ENCODE measurements around the gene SRR. TPM values are rescaled to one million over a fixed set of nuclear protein-coding genes. Genes with fewer than 3 reads are reported as not detected.
A peak's percentile ranks its signal among the peaks of the same experiment; 100 is the strongest.

Gene SRR
- total RNA-seq, 4 donors from 2014 or later: 12.3 to 31.7 (median 24.1) TPM

DNA sequence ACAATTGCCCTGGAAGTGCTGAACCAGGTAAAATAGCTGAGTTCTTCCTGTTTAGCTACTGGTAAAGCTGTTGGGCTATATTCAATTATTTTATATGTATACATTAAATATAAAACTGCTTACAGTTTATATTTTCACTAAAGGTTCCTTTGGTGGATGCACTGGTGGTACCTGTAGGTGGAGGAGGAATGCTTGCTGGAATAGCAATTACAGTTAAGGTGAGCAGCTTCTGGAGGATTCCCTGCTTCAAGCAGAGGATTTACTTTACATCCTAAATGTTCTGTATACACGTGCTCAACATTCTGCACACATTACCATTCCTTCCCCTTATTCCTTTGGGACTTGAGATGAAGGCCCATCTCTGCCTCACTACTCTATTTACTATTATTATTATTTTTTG is 17.6 kb downstream of the SRR start:
- WGBS, 2 donors: 76 to 85% methylated on average over 1 of the region's 1 CpG
- no peak overlapping the region for H3K27ac ChIP-seq
- H3K27me3 ChIP-seq: no peaks in the 10 kb centered on the region
- intact Hi-C loops (cut with DNase I): no loop called here
- no peaks in the 10 kb centered on the region for H3K4me1 ChIP-seq
- H3K9me3 ChIP-seq: no peaks in the 10 kb centered on the region
- peaks cover 31 to 37% of the 10 kb centered on the region in 2 donors for H3K36me3 ChIP-seq
- H3K4me3 ChIP-seq (replicated peaks in 1 of 3): no peak overlapping the region
- DNase-seq: no peak
- TF ChIP-seq, protein P1, sequence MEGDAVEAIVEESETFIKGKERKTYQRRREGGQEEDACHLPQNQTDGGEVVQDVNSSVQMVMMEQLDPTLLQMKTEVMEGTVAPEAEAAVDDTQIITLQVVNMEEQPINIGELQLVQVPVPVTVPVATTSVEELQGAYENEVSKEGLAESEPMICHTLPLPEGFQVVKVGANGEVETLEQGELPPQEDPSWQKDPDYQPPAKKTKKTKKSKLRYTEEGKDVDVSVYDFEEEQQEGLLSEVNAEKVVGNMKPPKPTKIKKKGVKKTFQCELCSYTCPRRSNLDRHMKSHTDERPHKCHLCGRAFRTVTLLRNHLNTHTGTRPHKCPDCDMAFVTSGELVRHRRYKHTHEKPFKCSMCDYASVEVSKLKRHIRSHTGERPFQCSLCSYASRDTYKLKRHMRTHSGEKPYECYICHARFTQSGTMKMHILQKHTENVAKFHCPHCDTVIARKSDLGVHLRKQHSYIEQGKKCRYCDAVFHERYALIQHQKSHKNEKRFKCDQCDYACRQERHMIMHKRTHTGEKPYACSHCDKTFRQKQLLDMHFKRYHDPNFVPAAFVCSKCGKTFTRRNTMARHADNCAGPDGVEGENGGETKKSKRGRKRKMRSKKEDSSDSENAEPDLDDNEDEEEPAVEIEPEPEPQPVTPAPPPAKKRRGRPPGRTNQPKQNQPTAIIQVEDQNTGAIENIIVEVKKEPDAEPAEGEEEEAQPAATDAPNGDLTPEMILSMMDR (IDR thresholded peaks at IDR 0.05): no peak
- TF ChIP-seq POLR2A (IDR thresholded peaks at IDR 0.05): no peak

DNA sequence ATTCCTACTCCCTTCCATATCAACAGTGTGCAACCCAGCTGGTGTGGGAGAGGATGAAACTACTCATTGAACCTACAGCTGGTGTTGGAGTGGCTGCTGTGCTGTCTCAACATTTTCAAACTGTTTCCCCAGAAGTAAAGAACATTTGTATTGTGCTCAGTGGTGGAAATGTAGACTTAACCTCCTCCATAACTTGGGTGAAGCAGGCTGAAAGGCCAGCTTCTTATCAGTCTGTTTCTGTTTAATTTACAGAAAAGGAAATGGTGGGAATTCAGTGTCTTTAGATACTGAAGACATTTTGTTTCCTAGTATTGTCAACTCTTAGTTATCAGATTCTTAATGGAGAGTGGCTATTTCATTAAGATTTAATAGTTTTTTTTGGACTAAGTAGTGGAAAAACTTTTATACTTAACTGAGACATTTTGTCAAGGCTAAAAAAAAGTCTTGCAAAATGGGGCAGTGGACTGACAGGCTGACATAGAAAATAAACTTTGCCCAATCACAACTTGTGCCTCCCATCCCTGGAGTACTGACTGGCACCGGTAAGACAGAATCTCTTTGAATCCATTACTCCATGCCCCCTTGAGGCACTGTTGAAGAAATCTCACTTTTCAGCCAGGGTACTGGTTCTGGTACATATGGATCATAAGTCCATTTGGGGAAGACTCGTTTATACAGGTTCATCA is 20.0 kb downstream of the SRR start:
- Histone ChIP-seq H3K4me1 (no peaks in the 10 kb centered on the region), H3K27me3 (no peaks in the 10 kb centered on the region), H3K4me3 (replicated peaks in 1 of 3) (no peak overlapping the region), H3K9me3 (no peaks in the 10 kb centered on the region), H3K36me3 (peaks cover 31 to 51% of the 10 kb centered on the region in 2 donors), H3K27ac (no peak overlapping the region)
- intact Hi-C loops (cut with DNase I): no loop called here
- 75 to 84% methylated on average over 2 of the region's 2 CpGs for WGBS, 2 donors
- TF ChIP-seq, protein P1 (IDR thresholded peaks at IDR 0.05): no peak
- TF ChIP-seq POLR2A (IDR thresholded peaks at IDR 0.05): no peak
- no peak for DNase-seq

DNA sequence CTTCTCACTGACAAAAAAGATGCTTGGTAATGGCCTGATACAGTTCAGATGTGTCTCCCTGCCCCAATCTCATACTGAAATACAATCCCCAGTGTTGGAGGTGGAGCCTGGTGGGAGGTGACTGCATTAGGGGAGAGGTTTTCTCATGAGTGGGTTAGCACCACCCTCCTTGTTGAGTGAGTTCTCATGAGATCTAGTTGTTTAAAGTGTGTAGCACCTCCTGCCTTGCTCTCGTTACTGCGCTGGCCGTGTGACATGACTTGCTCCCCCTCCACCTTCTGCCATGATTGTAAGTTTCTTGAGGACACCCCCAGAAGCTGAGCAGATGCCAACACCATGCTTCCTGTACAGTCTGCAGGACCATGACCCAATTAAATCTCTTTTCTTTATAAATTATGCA is 27.6 kb downstream of the SRR start:
- H3K27me3 ChIP-seq: no peaks in the 10 kb centered on the region
- WGBS, 2 donors: 68 to 88% methylated on average over 3 of the region's 3 CpGs
- H3K36me3 ChIP-seq: peaks cover 45 to 67% of the 10 kb centered on the region in 2 donors
- H3K27ac ChIP-seq: no peak overlapping the region
- DNase-seq: no peak
- peaks cover 5 to 8% of the 10 kb centered on the region in 2 donors for H3K4me1 ChIP-seq
- H3K4me3 ChIP-seq (replicated peaks in 1 of 3): no peak overlapping the region
- intact Hi-C loops (cut with DNase I): no loop called here
- H3K9me3 ChIP-seq: no peaks in the 10 kb centered on the region
- TF ChIP-seq, protein P1 (IDR thresholded peaks at IDR 0.05): no peak
- no peak for TF ChIP-seq POLR2A (IDR thresholded peaks at IDR 0.05)

DNA sequence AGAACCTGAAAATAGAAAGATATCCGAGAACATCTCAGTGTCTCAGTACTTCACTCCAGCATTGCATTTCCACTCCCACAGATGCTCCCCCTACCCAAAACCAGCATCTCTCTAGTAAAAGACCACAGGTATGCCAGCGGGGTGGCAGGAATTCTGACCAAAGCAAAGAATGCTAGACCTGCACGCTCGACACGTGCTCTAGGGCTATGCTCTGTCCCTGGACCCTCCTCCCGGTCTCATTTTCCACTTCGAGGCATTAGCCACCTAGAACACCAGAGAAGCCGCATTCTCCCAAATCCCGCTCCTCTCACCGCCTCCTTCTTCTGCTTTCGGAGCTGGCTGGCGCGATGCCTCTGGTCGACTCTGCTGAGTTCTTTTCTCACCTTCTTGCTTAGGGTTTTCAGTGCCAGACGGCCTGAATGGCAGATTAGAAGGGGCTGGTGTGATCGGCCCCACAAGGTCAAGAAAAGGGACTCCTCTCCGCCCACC is 32.0 kb downstream of the SRR start:
- DNase-seq: peak in 1 of 2 donors; percentile 14
- TF ChIP-seq, protein P1 (IDR thresholded peaks at IDR 0.05): no peak
- TF ChIP-seq POLR2A (IDR thresholded peaks at IDR 0.05): no peak
- H3K27me3 ChIP-seq: no peaks in the 10 kb centered on the region
- peak overlapping the region in 1 of 3 donors; percentile 80 for H3K27ac ChIP-seq
- intact Hi-C loops (cut with DNase I): no loop called here
- H3K4me1 ChIP-seq: peaks cover 8 to 10% of the 10 kb centered on the region in 2 donors
- WGBS, 2 donors: 3 to 4% methylated on average over 17 of the region's 17 CpGs
- peaks cover 36 to 40% of the 10 kb centered on the region in 2 donors for H3K36me3 ChIP-seq
- H3K9me3 ChIP-seq: no peaks in the 10 kb centered on the region
- H3K4me3 ChIP-seq (replicated peaks in 1 of 3): peak overlapping the region; percentile 77 to 97 (median 96)

DNA sequence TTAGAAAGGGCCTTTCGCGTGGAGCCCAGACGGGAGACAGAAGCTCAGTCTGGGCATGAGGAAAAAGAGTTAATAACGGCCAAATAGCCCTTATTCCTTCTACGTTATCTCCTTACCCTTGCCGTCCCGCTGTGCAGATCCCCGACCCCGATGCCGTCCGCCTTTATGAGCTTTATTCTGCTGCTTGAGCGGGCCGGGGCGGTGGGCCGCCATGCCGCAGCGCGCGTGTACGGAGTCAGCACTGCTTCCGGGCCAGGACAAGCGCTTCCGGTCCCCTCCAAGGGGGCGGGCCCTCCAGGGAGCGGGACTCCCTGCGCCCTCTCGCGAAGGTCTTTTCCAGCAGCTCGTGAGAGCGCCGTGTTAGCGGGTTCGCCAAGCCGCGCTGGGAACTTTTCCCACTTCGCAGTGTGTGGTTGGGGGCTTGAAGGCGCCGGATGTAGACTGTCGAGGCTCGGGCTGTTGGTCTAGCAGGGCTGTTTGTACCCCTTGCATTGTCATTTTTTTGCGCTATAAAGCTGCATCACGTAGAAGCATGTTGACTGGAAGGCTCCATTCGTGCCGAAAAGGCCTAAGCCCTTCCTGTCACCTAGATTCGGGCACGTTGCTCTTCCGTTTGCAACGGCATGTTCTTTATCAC is 32.6 kb downstream of the SRR start, which contains the start of gene TSR1:
Gene TSR1 (minus strand): TSS at position 243 of the 637 bp plus-strand sequence. CDS start 30 bp downstream, at position 213.
- H3K27ac ChIP-seq: peak within 1 kb of the TSS; percentile 41 to 80 (median 50)
- 0% methylated on average over 19 to 32 of the region's 48 CpGs for WGBS, 2 donors
- H3K36me3 ChIP-seq: peaks cover 30 to 37% of the 10 kb centered on the region in 2 donors
- H3K9me3 ChIP-seq: no peaks in the 10 kb centered on the region
- intact Hi-C loops (cut with DNase I): no loop called here
- H3K4me1 ChIP-seq: peaks cover 8 to 10% of the 10 kb centered on the region in 2 donors
- peak within 1 kb of the TSS; percentile 77 to 97 (median 96) for H3K4me3 ChIP-seq (replicated peaks in 1 of 3)
- peak in 1 of 2 donors; percentile 89 for TF ChIP-seq POLR2A (IDR thresholded peaks at IDR 0.05)
- TF ChIP-seq, protein P1 (IDR thresholded peaks at IDR 0.05): peak in 2 of 6 experiments; percentile 14 to 21
- no peaks in the 10 kb centered on the region for H3K27me3 ChIP-seq
- peak; percentile 90 to 92 for DNase-seq
